Large intestine (tissue), 3 donors: Measurements from ENCODE around the gene CAPN8. TPM values are rescaled to one million over a fixed set of nuclear protein-coding genes. Genes with fewer than 3 reads are reported as not detected.
A peak's percentile ranks its signal among the peaks of the same experiment; 100 is the strongest.
"Not testable (repeated sequence)": the region's sequence is repeated elsewhere in the genome, so short reads cannot be mapped to it uniquely, and the experiment has no call there.

ENCODE experiments used
- DNase-seq, 2 donors: peaks; one replicate each; pipeline versions ENCODE4 v3.0.0 to v3.0.0-alpha.2; 2013
- H3K27ac ChIP-seq: one replicate; pipeline ENCODE4 v1.5.1; 2013; ENCODE audit warnings: low read length
- H3K27me3 ChIP-seq: 2 replicates; pipeline ENCODE4 v1.6.1; 2013; ENCODE audit warnings: low read length; ENCODE audit not compliant: control insufficient read depth, insufficient read depth
- H3K36me3 ChIP-seq: 2 replicates; pipeline ENCODE4 v1.6.1; 2013; ENCODE audit warnings: low read length; ENCODE audit not compliant: control insufficient read depth, insufficient read depth
- H3K4me1 ChIP-seq: one replicate; pipeline ENCODE4 v1.6.1; 2013; ENCODE audit warnings: low read length; ENCODE audit not compliant: control insufficient read depth, insufficient read depth
- H3K4me3 ChIP-seq: one replicate; pipeline ENCODE4 v1.5.1; 2013; ENCODE audit warnings: low read length
- H3K9me3 ChIP-seq: one replicate; pipeline ENCODE4 v1.6.1; 2013; ENCODE audit warnings: mild to moderate bottlenecking, low read depth, low read length, moderate library complexity; ENCODE audit not compliant: control insufficient read depth
- WGBS: methylation state at CpG from one replicate; pipeline ENCODE4 v1.1.5; 2013; ENCODE audit warnings: low lambda C conversion rate; ENCODE audit not compliant: insufficient coverage; 5-methylcytosine and 5-hydroxymethylcytosine counted together
- polyA plus RNA-seq: library from polyadenylated mRNA; unstranded; fragments of 120-200 nt; gene quantifications from one replicate; pipeline ENCODE4 v1.2.1, GENCODE V29; 2013

The CAPN8 gene
- polyA plus RNA-seq, 1 donor, result 8.7 TPM

GRCh38 chr1:223531742-223532341 is 133.7 kb downstream of the CAPN8 start:
- Histone ChIP-seq H3K27me3 (peaks cover 13% of the 10 kb centered on the region), H3K36me3 (no peaks in the 10 kb centered on the region), H3K9me3 (no peaks in the 10 kb centered on the region), H3K4me3 (no peak overlapping the region), H3K27ac (no peak overlapping the region), H3K4me1 (no peaks in the 10 kb centered on the region)
- DNase-seq, result peak; percentile 34 to 39
- 0% methylated on average over 2 of the region's 11 CpGs for WGBS

DNA sequence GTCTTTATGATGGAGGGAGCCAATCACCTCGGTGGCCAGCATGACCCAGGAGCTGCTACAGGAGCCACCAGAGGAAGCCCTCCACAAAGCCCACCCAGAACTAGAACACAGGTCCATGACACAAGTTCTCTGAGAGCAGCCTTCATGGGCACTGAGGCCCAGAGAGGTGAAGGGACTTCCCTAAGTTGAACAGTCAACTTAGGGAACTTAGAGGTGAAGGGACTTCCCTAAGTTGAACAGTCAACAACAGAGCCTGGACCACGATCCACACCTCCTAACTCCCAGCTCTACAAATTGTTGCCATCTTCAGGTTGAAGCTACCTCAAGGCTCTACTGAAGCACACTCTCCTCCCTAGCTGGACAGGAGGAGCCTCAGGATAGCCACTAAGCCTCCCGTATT is 139.5 kb downstream of the CAPN8 start:
- Histone ChIP-seq H3K36me3 (no peaks in the 10 kb centered on the region), H3K9me3 (no peaks in the 10 kb centered on the region), H3K27ac (no peak overlapping the region), H3K4me3 (no peak overlapping the region), H3K4me1 (no peaks in the 10 kb centered on the region), H3K27me3 (peaks cover 15% of the 10 kb centered on the region)
- no peak for DNase-seq
- no CpG with 5 or more reads among the region's 3 CpGs for WGBS

DNA sequence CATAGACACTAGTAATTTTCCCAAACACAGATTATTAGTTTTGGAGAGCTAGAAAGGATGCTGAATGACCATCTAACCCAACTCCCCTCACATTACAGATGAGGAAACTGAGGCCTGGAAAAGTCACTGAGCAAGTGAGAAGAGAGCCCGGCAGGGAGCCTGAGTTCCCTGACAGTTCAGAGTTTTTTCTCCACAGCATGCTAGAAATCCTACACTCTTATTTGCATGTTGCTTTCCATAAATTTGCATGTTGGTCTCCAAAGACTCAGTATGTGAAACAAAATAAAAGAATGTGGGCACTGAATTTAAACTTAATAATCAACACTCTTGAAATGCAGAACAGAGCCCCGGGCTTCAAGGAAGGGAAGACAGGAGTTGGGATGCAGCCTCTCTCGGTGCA is 140.0 kb downstream of the CAPN8 start:
- Histone ChIP-seq H3K27ac (no peak overlapping the region), H3K4me1 (no peaks in the 10 kb centered on the region), H3K36me3 (no peaks in the 10 kb centered on the region), H3K9me3 (no peaks in the 10 kb centered on the region), H3K27me3 (peaks cover 15% of the 10 kb centered on the region), H3K4me3 (no peak overlapping the region)
- WGBS, result 100% methylated on average over 1 of the region's 3 CpGs
- no peak for DNase-seq

DNA sequence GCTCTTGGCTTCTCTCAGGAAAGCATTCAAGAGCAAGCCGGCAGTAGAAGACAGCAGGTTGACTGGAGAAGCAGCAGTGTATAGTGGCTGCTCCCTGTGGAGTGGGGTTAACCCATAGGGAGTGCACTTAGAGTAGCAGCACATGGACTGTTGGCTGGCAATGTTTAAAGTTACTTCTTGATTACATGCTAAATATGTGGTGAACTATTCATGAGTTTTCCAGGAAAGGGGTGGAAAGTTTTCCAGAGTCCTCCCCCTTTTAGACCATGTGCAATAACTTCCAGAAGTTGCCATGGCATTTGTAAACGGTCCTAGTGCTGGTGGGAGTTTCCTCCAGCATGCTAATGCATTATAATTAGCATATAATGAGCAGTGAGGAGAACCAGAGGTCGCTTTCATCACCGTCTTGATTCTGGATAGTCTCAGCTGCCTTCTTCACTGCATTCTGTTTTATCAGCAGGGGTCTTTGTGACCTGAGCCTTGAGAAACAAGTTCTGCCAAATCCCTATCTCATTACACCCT is 140.5 kb downstream of the CAPN8 start:
- WGBS, result no CpG with 5 or more reads among the region's 4 CpGs
- no peak for DNase-seq
- no peaks in the 10 kb centered on the region for H3K4me1 ChIP-seq
- no peaks in the 10 kb centered on the region for H3K9me3 ChIP-seq
- peaks cover 15% of the 10 kb centered on the region for H3K27me3 ChIP-seq
- no peak overlapping the region for H3K27ac ChIP-seq
- H3K4me3 ChIP-seq, result no peak overlapping the region
- no peaks in the 10 kb centered on the region for H3K36me3 ChIP-seq

DNA sequence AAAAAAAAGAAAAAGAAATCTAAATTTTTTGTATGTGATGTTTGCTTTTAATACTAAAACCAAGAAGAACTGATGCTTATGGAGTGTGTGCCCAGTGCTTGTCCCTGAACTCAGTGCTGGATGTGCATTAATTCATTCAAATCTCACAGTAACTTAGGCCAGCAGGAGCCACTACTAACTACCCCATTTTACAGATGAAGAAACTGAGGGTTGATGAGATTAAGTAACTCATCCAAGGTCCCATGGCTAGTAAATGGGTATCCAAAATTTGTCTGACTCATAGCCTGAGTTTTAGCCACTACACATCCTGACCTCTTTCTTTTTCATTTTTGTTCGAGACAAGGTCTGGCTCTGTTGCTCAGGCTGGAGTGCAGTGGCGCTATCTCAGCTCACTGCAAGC is 144.4 kb downstream of the CAPN8 start:
- 100% methylated on average over 2 of the region's 2 CpGs for WGBS
- H3K36me3 ChIP-seq, result no peaks in the 10 kb centered on the region

DNA sequence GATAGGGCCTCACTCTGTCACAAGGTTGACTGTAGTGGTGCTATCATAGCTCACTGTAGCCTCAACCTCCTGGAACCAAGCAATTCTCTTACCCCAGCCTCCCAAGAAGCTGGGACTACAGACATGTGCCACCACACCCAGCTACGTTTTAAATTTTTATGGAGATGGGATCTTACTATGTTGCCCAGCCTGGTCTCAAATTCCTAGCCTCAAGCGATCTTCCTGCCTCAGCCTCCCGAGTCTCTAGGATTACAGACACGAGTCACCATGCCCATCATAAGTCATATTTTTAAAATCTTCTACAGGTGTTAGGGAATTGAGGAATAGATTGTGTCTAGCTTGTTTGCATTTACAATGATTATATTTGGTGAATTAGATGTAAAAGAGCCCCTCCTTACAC is 145.3 kb downstream of the CAPN8 start:
- Histone ChIP-seq H3K36me3 (no peaks in the 10 kb centered on the region), H3K4me3 (no peak overlapping the region), H3K9me3 (no peaks in the 10 kb centered on the region), H3K27me3 (peaks cover 5% of the 10 kb centered on the region), H3K27ac (no peak overlapping the region), H3K4me1 (no peaks in the 10 kb centered on the region)
- WGBS, result no CpG with 5 or more reads among the region's 4 CpGs
- no peak for DNase-seq

More for the DNA sequence above, 144.4 kb downstream of the CAPN8 start:
- Histone ChIP-seq H3K27ac (no peak overlapping the region), H3K4me1 (no peaks in the 10 kb centered on the region), H3K9me3 (no peaks in the 10 kb centered on the region), H3K4me3 (no peak overlapping the region), H3K27me3 (peaks cover 4% of the 10 kb centered on the region)
- no peak for DNase-seq

- H3K27me3 ChIP-seq, result peaks cover 9% of the 10 kb centered on the region
Measured at GRCh38 chr1:223519116-223519515, 146.4 kb downstream of the CAPN8 start.

GRCh38 chr1:223518553-223518952 is 146.9 kb downstream of the CAPN8 start:
- not testable (repeated sequence) for H3K27me3 ChIP-seq, H3K36me3 ChIP-seq, DNase-seq, H3K4me1 ChIP-seq, H3K9me3 ChIP-seq, H3K27ac ChIP-seq, H3K4me3 ChIP-seq
- WGBS, result no CpG with 5 or more reads among the region's 1 CpG

More at GRCh38 chr1:223519116-223519515, 146.4 kb downstream of the CAPN8 start:
- WGBS, result 100% methylated on average over 1 of the region's 2 CpGs
- Histone ChIP-seq H3K36me3 (no peaks in the 10 kb centered on the region), H3K4me1 (no peaks in the 10 kb centered on the region), H3K27ac (no peak overlapping the region), H3K4me3 (no peak overlapping the region), H3K9me3 (no peaks in the 10 kb centered on the region)
- DNase-seq, result no peak

DNA sequence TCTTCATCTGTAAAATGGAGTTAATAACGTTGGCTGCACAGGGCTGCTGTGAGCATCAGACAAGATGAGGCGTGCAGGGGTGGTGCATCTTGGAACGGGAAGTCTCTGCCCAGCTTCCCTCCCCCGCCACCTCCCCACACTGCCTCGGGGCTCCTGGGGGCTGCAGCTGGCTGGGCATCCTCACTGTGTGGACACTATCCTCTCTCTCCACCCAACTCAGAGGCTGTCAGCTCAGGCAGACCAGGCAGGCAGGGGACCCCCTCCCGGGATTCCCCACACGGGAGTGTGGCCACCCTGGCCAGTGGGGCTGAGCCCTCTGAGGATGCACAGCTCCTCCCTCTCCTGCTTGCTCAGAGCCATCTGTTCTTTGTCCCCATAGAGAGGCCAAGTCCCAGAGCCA is 149.6 kb downstream of the CAPN8 start:
- DNase-seq, result no peak
- WGBS, result no CpG with 5 or more reads among the region's 7 CpGs
- H3K4me3 ChIP-seq, result no peak overlapping the region

DNA sequence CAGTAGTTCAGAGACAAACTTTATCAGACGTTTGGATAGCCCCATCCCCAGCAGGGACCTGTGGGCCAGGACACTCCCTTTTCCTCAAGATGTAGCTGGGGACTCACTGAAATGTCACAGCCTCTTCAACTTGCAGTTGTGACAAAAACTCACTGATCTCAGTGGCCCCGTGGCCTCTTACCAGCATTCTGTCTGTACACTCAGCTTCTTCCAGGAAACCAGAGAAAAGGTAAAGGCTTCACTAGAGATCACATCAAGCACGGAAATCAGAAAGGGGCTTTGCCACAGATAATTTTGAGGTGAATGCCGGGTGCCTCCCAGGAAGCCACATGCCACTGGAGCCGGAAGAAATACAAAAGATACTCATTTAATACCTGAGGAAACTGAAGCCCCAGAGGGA is 150.1 kb downstream of the CAPN8 start:
- 60% methylated on average over 1 of the region's 5 CpGs for WGBS
- Histone ChIP-seq H3K36me3 (no peaks in the 10 kb centered on the region), H3K4me3 (no peak overlapping the region), H3K9me3 (no peaks in the 10 kb centered on the region), H3K4me1 (no peaks in the 10 kb centered on the region), H3K27ac (no peak overlapping the region), H3K27me3 (peaks cover 8% of the 10 kb centered on the region)
- no peak for DNase-seq

More for the DNA sequence above, 149.6 kb downstream of the CAPN8 start:
- Histone ChIP-seq H3K9me3 (no peaks in the 10 kb centered on the region), H3K36me3 (no peaks in the 10 kb centered on the region), H3K4me1 (no peaks in the 10 kb centered on the region), H3K27me3 (peaks cover 8% of the 10 kb centered on the region), H3K27ac (no peak overlapping the region)

DNA sequence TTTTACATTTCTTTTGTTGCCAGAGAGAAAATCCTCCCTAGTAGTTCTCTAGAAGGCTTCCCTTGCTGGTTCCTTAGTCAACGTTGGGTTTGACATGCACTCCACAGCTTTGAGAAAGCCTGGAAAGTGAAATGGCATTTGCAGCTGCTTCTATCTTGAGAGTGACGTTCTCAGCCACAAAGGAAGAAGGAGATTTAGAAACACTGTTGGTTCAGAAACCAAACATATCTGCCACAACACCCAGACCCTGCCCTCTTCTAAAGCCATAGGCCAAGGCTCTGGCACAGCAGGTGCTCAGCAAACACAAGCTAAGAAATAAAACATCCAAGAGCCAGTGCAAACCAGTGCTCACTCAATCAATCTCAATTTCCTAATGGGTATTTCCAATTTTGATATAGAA is 150.9 kb downstream of the CAPN8 start:
- no peak overlapping the region for H3K27ac ChIP-seq
- H3K36me3 ChIP-seq, result no peaks in the 10 kb centered on the region
- WGBS, result no CpG with 5 or more reads among the region's 2 CpGs
- H3K27me3 ChIP-seq, result peaks cover 8% of the 10 kb centered on the region
- H3K4me1 ChIP-seq, result no peaks in the 10 kb centered on the region
- H3K4me3 ChIP-seq, result no peak overlapping the region
- no peaks in the 10 kb centered on the region for H3K9me3 ChIP-seq
- no peak for DNase-seq
